Stomach smooth muscle (tissue), 2 donors: ENCODE results near the gene KIRREL3.

ENCODE experiments used
- H3K27ac ChIP-seq: one replicate; pipeline ENCODE4 v1.7.0; 2013; ENCODE audit warnings: mild to moderate bottlenecking, low read length, inconsistent platforms
- H3K27me3 ChIP-seq, 2 donors: one replicate each; pipeline ENCODE4 v1.7.0; 2013; ENCODE audit warnings: low read length in 2 of 2; ENCODE audit not compliant: insufficient read depth in 2 of 2, control insufficient read depth in 1 of 2
- H3K36me3 ChIP-seq, 2 donors: one replicate each; pipeline ENCODE4 v1.7.0; 2013; ENCODE audit warnings: low read length in 2 of 2; ENCODE audit not compliant: control insufficient read depth in 2 of 2, insufficient read depth in 2 of 2
- H3K4me1 ChIP-seq: one replicate; pipeline ENCODE4 v1.7.0; 2013; ENCODE audit warnings: low read length; ENCODE audit not compliant: control insufficient read depth, insufficient read depth
- H3K4me3 ChIP-seq, 2 donors: one replicate each; pipeline ENCODE4 v1.7.0; 2013; ENCODE audit warnings: low read length in 2 of 2
- H3K9ac ChIP-seq, 2 donors: one replicate each; pipeline ENCODE4 v1.7.0; 2013; ENCODE audit warnings: low read length in 2 of 2, mild to moderate bottlenecking in 1 of 2
- H3K9me3 ChIP-seq, 2 donors: one replicate each; pipeline ENCODE4 v1.7.0; 2013; ENCODE audit warnings: low read length in 2 of 2; ENCODE audit not compliant: control insufficient read depth in 2 of 2
- donor health status: healthy.
- donor health status: Pancreatic carcinoma.

Gene KIRREL3

DNA sequence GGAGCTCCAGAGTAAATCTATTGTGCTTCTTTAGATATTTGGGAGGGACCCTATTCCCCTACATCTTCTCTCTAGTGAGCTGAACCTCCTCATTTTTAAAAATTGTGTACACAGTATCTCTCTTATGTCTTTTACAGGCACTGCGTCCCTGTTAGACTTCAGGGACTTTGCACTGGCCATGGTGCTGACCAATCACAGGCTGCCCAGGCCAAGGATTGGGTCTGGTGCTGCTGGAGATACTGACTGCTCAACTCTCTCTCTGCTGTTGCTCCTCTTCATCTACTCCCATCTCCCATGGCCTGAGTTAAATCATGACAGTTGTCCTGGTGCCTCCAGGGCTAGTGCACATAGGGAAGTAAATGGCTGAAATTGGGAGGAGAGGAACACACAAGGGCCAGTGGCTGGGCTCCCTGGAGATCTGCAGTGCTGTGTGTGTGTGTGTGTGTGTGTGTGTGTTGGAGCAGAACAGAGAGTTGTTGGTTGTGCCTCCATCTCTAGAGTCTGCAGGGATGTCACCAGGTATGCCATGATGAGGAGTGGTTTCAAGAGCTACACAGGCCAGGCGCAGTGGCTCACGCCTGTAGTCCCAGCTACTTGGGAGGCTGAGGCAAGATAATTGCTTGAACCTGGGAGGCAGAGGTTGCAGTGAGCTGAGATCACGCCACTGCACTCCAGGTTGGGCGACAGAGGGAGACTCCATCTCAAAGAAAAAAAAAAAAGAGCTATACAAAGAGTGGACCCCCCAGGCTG is 489.8 kb downstream of the KIRREL3 start:
- H3K27me3 ChIP-seq = peaks cover 4 to 17% of the 10 kb centered on the region in 2 donors
- peaks cover 6 to 7% of the 10 kb centered on the region in 2 donors for H3K9me3 ChIP-seq
- no peaks in the 10 kb centered on the region for H3K4me1 ChIP-seq
- H3K4me3 ChIP-seq = no peak overlapping the region
- H3K27ac ChIP-seq = no peak overlapping the region
- H3K36me3 ChIP-seq = no peaks in the 10 kb centered on the region
- H3K9ac ChIP-seq = no peak overlapping the region

DNA sequence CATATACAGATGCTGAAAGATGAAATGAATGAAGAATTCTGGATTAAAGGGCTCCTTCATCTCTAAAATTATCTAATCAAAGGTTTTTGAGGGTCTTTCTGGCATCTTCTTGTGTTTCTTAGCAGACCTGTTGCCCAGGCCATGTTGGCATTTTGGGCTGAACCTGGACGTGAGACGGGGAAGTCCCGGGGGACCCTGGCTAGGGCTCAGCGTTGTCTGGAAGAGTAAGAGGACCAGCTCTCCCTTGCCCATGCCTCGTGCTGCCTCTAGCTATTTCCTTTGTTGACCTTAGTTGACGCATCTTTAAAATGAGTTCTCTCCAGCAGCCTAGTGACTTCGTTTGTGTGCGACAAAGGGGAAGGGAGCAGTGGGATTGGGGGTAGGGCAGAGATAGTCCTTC is 492.9 kb downstream of the KIRREL3 start:
- Histone ChIP-seq H3K36me3 (no peaks in the 10 kb centered on the region), H3K4me3 (no peak overlapping the region), H3K9ac (no peak overlapping the region), H3K27ac (no peak overlapping the region), H3K4me1 (no peaks in the 10 kb centered on the region), H3K27me3 (peaks cover 4 to 9% of the 10 kb centered on the region in 2 donors), H3K9me3 (peaks cover 10 to 12% of the 10 kb centered on the region in 2 donors)

DNA sequence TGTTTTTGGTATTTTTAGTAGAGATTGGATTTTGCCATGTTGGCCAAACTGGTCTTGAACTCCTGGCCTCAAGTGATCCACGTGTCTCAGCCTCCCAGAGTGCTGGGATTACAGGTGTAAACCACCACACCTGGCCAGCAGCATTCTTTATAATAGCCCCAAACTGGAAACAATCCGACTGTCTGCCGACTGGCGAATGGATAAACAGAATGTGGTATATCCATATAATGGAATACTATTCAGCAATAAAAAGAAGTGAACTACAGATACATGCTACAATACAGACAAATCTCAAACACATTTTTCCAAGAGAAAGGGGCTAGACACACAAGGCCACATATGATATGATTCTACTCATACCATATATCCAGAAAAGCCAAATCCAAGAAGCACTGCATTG is 493.8 kb downstream of the KIRREL3 start:
- Histone ChIP-seq H3K36me3 (no peaks in the 10 kb centered on the region), H3K27me3 (peaks cover 0 to 7% of the 10 kb centered on the region in 2 donors), H3K4me3 (no peak overlapping the region), H3K27ac (no peak overlapping the region), H3K9ac (no peak overlapping the region), H3K4me1 (no peaks in the 10 kb centered on the region), H3K9me3 (peaks cover 10 to 12% of the 10 kb centered on the region in 2 donors)

DNA sequence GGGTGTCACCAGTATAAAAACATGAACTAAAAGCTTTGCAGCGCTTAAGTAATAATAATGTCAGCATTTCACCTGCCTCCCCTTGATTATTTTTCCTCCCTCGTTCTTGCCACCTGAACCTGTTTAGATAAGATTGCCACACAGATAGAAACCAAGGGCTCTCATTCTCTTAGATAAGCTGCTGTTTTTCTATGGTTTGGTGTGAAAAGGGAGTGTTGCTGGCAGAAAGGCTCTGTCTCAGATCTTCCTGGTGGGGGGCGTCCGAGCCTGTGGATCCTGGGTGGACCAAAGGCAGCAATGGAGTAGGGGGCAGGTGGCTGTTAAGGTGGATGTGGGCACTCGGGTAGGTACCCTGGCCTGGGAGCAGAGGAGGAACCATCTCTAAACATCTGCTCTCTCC is 497.6 kb downstream of the KIRREL3 start:
- no peak overlapping the region for H3K9ac ChIP-seq
- peaks cover 4 to 16% of the 10 kb centered on the region in 2 donors for H3K27me3 ChIP-seq
- H3K4me3 ChIP-seq = no peak overlapping the region

DNA sequence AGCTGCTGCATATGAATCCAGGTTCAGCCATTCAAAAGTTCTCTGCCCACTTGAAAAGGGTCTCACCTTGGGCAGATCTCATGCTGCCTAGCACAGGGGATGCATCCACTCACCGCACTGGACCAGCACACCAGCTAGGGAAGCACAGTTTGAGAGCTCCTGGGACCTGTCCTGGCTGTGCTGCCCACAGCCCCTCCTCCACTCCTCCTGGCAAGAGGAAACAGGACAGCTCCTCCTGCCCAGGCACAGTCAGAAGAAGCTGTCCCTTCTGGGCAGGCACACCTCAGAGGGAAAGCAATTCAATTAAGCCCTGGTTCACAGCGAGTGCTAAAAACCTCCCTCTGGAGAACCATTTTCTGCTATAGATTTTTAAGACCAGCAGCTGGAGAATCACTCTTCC is 498.4 kb downstream of the KIRREL3 start:
- Histone ChIP-seq H3K4me3 (no peak overlapping the region), H3K9ac (no peak overlapping the region), H3K36me3 (no peaks in the 10 kb centered on the region), H3K27ac (no peak overlapping the region), H3K27me3 (peaks cover 4 to 19% of the 10 kb centered on the region in 2 donors), H3K9me3 (peaks cover 5 to 9% of the 10 kb centered on the region in 2 donors), H3K4me1 (no peaks in the 10 kb centered on the region)

More for the DNA sequence above, 497.6 kb downstream of the KIRREL3 start:
- H3K27ac ChIP-seq = no peak overlapping the region
- no peaks in the 10 kb centered on the region for H3K4me1 ChIP-seq
- peaks cover 10 to 12% of the 10 kb centered on the region in 2 donors for H3K9me3 ChIP-seq
- H3K36me3 ChIP-seq = no peaks in the 10 kb centered on the region

DNA sequence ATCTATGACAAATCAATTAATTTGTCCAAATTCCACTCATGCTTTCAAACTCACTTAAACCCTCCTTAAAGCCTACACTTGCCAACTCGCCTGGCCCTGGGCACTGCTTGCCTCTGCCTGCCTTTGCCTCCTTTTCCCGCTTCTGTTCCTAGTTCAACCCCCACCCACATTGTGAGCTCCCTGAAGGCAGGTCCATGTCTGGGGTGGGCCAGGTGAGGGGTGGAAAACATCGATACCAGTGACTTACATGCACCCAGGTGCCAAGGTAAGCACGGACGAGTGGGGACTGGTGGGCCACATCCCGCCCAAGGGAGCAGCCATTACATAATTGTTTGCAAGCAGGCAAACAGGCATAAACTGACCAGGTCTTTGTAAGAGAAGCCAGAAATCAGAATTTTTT is 498.9 kb downstream of the KIRREL3 start:
- Histone ChIP-seq H3K4me1 (no peaks in the 10 kb centered on the region), H3K9ac (no peak overlapping the region), H3K9me3 (peaks cover 4 to 5% of the 10 kb centered on the region in 2 donors), H3K27me3 (peaks cover 4 to 19% of the 10 kb centered on the region in 2 donors), H3K4me3 (no peak overlapping the region), H3K27ac (no peak overlapping the region), H3K36me3 (no peaks in the 10 kb centered on the region)

DNA sequence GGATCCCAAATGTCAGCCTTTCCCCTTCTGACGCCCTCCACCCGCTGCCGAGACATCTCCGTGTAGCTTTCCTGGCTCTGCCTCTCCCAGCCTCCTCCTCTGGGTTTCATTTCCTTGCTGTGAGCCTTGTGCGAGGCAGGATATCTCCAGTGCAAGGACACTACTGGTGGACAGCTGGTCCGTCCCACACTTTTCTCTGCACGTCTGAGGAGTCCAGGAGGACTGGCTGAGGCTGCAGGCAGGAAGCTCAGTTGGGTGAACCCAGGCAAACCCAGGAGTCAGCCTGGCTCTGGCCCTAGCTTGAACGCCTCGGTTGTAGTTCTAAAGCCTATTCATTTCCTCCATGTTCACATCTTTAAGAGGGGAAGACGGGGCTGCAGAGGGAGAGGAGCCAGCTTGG is 499.6 kb downstream of the KIRREL3 start:
- H3K9me3 ChIP-seq = peaks cover 4 to 5% of the 10 kb centered on the region in 2 donors
- H3K36me3 ChIP-seq = no peaks in the 10 kb centered on the region
- H3K27me3 ChIP-seq = peaks cover 4 to 19% of the 10 kb centered on the region in 2 donors
- H3K4me1 ChIP-seq = no peaks in the 10 kb centered on the region
- no peak overlapping the region for H3K9ac ChIP-seq
- no peak overlapping the region for H3K27ac ChIP-seq
- H3K4me3 ChIP-seq = no peak overlapping the region

DNA sequence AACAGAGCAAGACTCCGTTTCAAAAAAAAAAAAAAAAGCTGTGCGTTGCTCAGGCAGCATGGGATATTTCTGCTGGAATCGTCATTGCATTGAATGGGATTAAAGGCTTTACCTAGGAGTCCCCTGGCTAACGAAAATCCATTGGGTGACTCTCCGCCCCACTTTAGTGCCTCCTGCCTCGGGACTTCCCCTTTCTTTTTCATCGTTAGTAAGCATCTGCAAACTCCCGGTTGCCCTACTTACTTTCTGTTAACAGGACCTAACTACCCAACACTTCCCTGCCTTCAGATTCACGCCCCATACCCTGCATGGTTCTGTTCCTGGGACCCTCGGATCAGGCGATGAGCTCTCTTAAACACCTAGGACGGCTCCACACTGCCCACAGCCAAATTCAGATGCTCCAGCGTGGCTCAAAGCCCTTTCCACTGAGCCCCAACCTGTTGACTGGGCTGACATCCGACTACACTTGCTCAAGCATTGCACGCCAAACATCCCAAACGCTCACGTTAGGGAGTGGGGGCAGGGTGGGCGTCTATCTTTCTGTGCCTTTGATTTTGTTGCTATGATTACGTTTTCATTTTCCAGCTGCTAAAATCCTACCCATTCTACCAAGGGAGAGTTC is 501.3 kb downstream of the KIRREL3 start:
- no peak overlapping the region for H3K4me3 ChIP-seq
- H3K27me3 ChIP-seq = peaks cover 4 to 19% of the 10 kb centered on the region in 2 donors

DNA sequence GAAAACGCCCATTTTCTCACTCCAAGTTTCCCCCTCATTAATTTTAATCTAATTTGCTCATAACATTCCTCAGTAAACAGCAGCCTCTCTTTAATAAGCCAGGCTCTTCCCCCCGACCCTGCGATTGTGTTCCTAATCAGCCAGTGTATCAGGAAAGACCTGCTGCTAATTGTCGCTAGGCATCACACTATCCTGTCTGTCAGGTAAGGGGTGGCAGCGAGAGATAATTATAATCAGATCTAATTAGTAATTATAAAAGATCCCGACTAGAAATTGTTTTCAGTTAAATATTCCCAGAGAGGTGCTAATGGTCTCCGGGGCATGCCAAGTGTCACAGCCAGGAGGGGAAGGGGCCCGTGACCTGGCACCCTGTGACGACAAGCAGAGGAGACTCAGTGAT is 502.3 kb downstream of the KIRREL3 start:
- no peaks in the 10 kb centered on the region for H3K4me1 ChIP-seq
- H3K9me3 ChIP-seq = peaks cover 0 to under 1% of the 10 kb centered on the region in 2 donors
- no peak overlapping the region for H3K4me3 ChIP-seq
- peaks cover 4 to 19% of the 10 kb centered on the region in 2 donors for H3K27me3 ChIP-seq
- no peak overlapping the region for H3K9ac ChIP-seq
- no peaks in the 10 kb centered on the region for H3K36me3 ChIP-seq
- H3K27ac ChIP-seq = no peak overlapping the region

More for the DNA sequence above, 501.3 kb downstream of the KIRREL3 start:
- H3K9me3 ChIP-seq = peaks cover 0 to 5% of the 10 kb centered on the region in 2 donors
- H3K27ac ChIP-seq = no peak overlapping the region
- H3K36me3 ChIP-seq = no peaks in the 10 kb centered on the region
- no peaks in the 10 kb centered on the region for H3K4me1 ChIP-seq
- no peak overlapping the region for H3K9ac ChIP-seq

DNA sequence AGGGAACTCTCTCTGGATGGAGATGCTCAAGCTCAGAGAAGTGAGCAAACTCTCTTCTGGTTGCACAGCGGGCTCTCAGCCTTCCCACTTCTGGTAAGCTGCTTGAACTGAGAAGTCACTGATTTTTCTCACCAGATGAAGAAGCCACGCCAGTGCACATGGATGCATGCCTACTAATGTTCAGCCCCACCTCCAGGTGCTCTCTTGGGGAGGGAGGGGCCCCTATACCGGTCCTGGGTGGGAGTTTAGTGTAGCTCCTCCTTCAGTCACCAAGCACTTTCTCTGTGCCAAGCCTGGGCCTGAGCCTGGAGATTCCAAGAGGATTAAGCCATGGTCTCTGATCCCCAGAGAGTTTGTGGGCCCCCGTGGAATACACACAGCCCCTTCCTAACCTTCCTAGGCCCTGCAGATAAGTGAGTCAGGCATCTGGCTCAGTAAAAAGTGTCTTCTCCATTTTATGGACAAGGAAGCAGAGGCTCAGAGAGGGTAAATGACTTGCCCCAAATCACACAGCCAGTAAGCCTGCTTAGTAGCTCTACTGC is 502.9 kb downstream of the KIRREL3 start:
- Histone ChIP-seq H3K9me3 (no peaks in the 10 kb centered on the region), H3K9ac (no peak overlapping the region), H3K4me1 (no peaks in the 10 kb centered on the region), H3K4me3 (no peak overlapping the region), H3K27me3 (peaks cover 4 to 19% of the 10 kb centered on the region in 2 donors), H3K36me3 (no peaks in the 10 kb centered on the region), H3K27ac (no peak overlapping the region)
